Left kidney (tissue), 2 donors: ENCODE measurements around the gene CDC40. TPM values are rescaled to one million over a fixed set of nuclear protein-coding genes. Genes with fewer than 3 reads are reported as not detected.
A peak's percentile ranks its signal among the peaks of the same experiment; 100 is the strongest.
"Not testable (repeated sequence)": the region's sequence is repeated elsewhere in the genome, so short reads cannot be mapped to it uniquely, and the experiment has no call there.

Source experiments
- DNase-seq: peaks from one replicate; pipeline ENCODE4 v3.0.0-alpha.2; 2013
- polyA plus RNA-seq: library from polyadenylated mRNA; unstranded; fragments of 120-200 nt; gene quantifications from one replicate; pipeline ENCODE4 v1.2.1, GENCODE V29; 2013; ENCODE audit not compliant: insufficient read length

CDC40 gene
- polyA plus RNA-seq, 1 donor: 43.7 TPM

GRCh38 chr6:110198561-110198960 is 18.3 kb downstream of the CDC40 start:
- DNase-seq: no peak

GRCh38 chr6:110201151-110201884 is 21.1 kb downstream of the CDC40 start:
- DNase-seq: no peak

- no peak for DNase-seq
These were observed 27.4 kb downstream of the CDC40 start for GRCh38 chr6:110207652-110208051.

GRCh38 chr6:110211753-110212152 is 31.5 kb downstream of the CDC40 start:
- no peak for DNase-seq

GRCh38 chr6:110214338-110214737 is 34.1 kb downstream of the CDC40 start:
- no peak for DNase-seq

- DNase-seq: no peak
These were observed 35.9 kb downstream of the CDC40 start for GRCh38 chr6:110216140-110216539.

- no peak for DNase-seq
These were observed 37.0 kb downstream of the CDC40 start for GRCh38 chr6:110217266-110217665.

- no peak for DNase-seq
These were observed 41.5 kb downstream of the CDC40 start for GRCh38 chr6:110221738-110222137.

GRCh38 chr6:110226261-110226660 is 46.0 kb downstream of the CDC40 start:
- DNase-seq: no peak

GRCh38 chr6:110232450-110232849 is 52.2 kb downstream of the CDC40 start:
- no peak for DNase-seq

GRCh38 chr6:110233770-110234374 is 53.6 kb downstream of the CDC40 start:
- DNase-seq: no peak

GRCh38 chr6:110236007-110236406 is 55.8 kb downstream of the CDC40 start:
- DNase-seq: not testable (repeated sequence)

- no peak for DNase-seq
These were observed 59.5 kb downstream of the CDC40 start for GRCh38 chr6:110239526-110240274.

- not testable (repeated sequence) for DNase-seq
These were observed 64.4 kb downstream of the CDC40 start for GRCh38 chr6:110244621-110245020.

- no peak for DNase-seq
These were observed 66.2 kb downstream of the CDC40 start for GRCh38 chr6:110246378-110246777.

GRCh38 chr6:110246900-110247546 is 66.8 kb downstream of the CDC40 start:
- DNase-seq: no peak

GRCh38 chr6:110250058-110250457 is 69.8 kb downstream of the CDC40 start:
- DNase-seq: no peak

GRCh38 chr6:110250838-110251237 is 70.6 kb downstream of the CDC40 start:
- no peak for DNase-seq

GRCh38 chr6:110255211-110255750 is 75.1 kb downstream of the CDC40 start:
- DNase-seq: peak; percentile 46

GRCh38 chr6:110256366-110256765 is 76.1 kb downstream of the CDC40 start:
- DNase-seq: no peak

GRCh38 chr6:110265273-110265672 is 85.0 kb downstream of the CDC40 start:
- no peak for DNase-seq

- DNase-seq: no peak
These were observed 86.8 kb downstream of the CDC40 start for GRCh38 chr6:110266996-110267395.
